HUDEP-2 (cell line): ENCODE measurements around the gene FTSJ1.
A peak's percentile ranks its signal among the peaks of the same experiment; 100 is the strongest.
"Not testable (repeated sequence)": the region's sequence is repeated elsewhere in the genome, so short reads cannot be mapped to it uniquely, and the experiment has no call there.

Experiments
- DNase-seq, 76 experiments: peaks; one replicate each; lab custom pipeline; 2025; ENCODE audit not compliant: unreplicated experiment in 76 of 76; lab: John Stamatoyannopoulos, UW

The FTSJ1 gene

GRCh38 chrX:48492293-48492910 is 16.4 kb downstream of the FTSJ1 start:
- DNase-seq: no peak

GRCh38 chrX:48493890-48494364 is 17.9 kb downstream of the FTSJ1 start:
- DNase-seq: peak in 1 of 76 experiments; percentile 11

DNA sequence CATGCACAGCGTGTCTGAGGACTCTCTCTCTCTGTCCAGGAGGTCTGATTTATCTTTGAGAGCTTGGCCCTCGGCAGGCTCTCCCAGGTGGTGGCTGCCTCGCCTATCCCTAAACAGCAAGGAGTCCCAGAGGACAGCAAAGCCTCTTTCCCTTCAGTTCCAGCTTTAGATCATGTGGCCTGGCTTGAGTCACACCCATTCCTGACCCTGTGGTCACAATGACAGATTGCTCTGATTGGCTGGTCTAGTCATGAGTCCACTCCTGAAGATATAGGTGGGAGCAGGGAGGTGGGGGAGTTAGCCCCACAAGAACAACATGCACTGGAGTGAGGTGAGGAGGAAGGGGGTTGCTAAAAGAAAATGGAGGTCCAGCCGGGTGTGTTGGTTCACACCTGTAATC is 20.7 kb downstream of the FTSJ1 start:
- no peak for DNase-seq

GRCh38 chrX:48497871-48498270 is 21.9 kb downstream of the FTSJ1 start:
- DNase-seq: no peak

DNA sequence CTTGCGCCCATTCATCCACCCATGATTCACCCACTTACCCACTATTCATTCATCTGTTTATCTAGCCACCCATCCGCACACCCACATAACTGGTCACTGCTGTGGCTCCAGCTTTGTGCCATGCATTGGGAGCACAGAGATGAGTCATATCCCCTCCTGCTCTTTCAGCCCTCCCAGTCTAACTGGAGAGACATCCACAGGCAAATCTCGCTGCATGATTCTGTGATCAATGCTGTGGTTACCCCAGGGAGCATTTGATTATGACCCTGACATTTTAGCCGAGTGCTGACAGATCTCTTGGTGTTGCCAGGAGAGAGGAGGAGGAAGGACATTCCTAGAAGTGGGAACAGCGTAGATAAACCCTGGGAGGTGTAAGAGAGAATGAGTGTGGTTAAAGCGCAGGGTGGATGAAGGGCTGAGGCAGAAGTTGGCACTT is 22.4 kb downstream of the FTSJ1 start:
- DNase-seq: peak in 21 of 76 experiments; percentile 0 to 36 (median 11)

DNA sequence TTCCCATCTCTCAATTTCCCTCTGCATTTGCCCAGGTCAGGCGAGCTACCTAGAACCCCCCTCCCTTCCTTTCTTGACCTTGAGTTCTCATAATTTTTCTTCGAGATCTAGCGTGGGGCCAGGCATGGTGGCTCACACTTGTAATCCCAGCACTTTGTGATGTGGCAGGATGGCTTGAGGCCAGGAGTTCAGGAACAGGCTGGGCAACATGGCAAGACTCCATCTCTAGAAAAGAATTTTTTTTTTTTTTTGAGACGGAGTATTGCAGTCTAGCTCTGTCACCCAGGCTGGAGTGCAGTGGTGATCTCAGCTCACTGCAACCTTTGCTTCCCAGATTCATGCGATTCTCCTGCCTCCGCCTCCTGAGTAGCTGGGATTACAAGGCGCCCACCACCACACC is 28.3 kb downstream of the FTSJ1 start:
- no peak for DNase-seq

DNA sequence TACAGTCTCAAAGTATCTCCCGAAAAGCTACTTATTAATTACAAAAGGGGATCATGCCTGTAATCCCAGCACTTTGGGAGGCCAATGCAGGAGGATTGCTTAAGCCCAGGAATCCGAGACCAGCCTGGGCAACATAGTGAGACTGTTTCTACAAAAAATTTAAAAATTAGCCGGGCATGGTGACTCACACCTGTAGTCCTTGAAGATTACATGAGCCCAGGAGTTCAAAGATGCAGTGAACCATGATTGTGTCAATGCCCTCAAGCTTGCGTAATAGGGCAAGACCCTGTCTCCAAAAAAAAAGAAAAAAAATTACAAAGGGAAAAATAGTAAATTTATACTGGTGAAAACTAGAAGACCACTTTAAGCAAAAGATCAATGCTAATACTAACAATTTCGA is 29.5 kb downstream of the FTSJ1 start:
- DNase-seq: no peak

- no peak for DNase-seq
These were observed 31.2 kb downstream of the FTSJ1 start for GRCh38 chrX:48507246-48507645.

DNA sequence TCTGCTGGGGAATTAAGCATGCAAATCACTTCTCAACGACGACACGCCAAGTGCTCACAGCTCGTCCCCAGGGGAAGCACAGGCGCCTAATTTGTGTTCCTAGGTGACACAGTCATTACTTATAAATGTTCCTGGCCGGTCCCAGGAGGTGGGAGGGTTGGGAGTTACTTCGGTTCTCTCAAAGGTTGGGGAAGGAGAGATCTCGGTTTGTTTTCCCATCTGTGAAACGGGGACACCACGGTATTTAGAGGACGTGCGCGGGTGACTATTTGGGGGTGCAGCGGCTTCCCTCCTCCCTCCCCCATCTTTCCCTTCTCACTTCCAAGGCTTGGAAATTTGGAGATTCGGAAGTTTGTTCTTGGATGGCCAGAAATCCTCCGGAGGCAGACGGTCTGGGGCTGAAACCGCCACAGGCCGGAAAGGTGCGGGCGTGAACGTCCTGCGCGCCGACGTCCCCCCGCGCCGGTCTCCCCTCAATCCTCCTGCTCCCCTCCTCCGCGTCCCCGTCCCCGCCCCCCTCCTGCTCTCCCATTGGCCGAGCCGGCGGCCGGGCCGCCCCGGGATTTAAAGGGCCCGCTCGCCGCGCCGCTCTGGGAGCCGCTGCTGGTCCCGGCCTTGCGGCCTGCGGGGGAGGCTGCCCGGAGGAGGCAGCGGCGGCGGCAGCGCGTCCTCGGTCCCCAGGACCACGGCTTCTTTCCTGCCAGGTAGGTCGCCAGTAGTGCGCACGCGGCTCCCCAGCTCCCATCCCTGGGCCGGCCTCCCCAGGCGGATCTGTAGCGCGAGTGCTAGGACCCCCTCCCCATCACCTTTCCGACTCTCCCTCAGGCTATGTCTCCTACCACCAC is 32.6 kb downstream of the FTSJ1 start, which contains the start of gene PORCN:
PORCN (plus strand) TSS at position 593 of the 845 bp plus-strand sequence. CDS start 829 bp downstream, outside the sequence.
- DNase-seq: peak in 59 of 76 experiments; percentile 1 to 70 (median 45)

GRCh38 chrX:48509245-48509590 is 33.2 kb downstream of the FTSJ1 start:
- no peak for DNase-seq

DNA sequence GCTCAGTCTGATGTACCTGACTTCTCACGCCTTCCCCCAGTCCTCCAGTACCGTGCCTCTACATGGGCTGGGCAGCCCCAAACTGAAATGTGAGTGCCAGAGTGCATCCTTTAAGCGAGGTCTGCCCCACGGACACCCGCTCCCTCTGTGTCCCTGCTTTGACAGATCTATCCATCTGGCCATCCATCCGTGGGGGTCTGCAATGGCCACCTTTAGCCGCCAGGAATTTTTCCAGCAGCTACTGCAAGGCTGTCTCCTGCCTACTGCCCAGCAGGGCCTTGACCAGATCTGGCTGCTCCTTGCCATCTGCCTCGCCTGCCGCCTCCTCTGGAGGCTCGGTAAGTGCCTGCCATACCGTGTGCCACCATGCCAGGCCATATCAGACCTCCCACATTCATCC is 33.6 kb downstream of the FTSJ1 start:
- no peak for DNase-seq

DNA sequence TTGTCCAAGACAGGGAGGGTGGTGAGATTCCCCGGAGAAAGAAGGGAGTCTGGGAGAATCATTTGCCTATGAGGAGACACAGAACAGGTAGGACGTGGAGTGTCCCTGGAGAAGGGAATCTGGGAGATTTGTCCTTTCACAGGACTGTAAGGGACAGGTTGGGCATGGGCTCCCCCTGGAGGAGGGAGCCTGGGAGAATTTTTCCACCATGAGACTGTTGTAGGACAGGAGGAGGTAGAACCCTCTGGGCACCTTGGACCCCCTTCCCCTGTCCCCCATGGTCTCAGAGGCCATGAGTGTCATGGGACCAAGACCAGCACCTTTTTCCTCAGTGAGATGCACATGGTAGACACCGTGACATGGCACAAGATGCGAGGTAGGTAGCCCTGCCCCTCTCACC is 35.6 kb downstream of the FTSJ1 start:
- DNase-seq: peak in 1 of 76 experiments; percentile 23

- DNase-seq: no peak
These were observed 36.5 kb downstream of the FTSJ1 start for GRCh38 chrX:48512371-48512935.

DNA sequence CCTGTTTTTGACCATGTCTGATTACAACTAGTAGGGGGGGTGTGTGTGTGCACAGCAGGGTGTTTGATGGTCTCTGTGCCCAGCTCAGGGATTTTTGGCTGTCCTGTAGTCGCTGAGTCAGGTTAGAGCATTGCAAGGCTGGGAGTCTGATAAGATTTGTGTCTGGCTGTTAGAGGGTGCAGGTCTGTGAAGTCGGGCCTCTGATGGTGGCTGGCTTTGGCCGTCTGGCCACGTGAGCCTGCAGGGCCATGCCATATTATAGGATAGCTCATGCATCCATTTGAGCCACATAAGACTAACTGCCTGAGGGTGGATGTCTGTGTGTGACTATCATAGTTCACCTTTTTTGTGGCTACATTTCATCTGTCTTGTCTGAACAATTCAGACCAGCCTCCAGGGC is 37.7 kb downstream of the FTSJ1 start:
- no peak for DNase-seq

DNA sequence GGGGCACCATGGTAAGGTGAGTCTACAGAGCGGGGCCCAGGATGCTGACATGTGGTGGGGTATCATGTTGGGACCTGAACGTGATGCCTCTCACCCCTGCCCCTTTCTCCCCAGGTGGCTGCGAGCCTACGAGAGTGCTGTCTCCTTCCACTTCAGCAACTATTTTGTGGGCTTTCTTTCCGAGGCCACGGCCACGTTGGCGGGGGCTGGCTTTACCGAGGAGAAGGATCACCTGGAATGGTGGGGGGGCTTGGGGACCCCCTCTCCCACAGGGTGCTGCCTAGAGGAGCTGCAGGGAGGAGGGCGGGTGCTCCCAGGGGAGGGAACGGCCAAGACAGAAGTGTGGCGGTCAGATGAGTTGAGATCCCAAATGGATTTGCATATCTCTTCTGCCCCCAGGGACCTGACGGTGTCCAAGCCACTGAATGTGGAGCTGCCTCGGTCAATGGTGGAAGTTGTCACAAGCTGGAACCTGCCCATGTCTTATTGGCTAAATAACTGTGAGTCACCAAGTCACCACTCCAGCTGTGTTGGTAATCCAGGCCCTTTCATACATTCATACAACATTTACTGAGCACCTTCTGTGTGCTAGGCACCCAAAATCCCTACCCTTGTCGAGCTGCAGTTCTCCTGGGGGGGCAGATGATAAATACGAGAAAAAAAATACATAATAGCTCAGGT is 38.3 kb downstream of the FTSJ1 start:
- DNase-seq: no peak

DNA sequence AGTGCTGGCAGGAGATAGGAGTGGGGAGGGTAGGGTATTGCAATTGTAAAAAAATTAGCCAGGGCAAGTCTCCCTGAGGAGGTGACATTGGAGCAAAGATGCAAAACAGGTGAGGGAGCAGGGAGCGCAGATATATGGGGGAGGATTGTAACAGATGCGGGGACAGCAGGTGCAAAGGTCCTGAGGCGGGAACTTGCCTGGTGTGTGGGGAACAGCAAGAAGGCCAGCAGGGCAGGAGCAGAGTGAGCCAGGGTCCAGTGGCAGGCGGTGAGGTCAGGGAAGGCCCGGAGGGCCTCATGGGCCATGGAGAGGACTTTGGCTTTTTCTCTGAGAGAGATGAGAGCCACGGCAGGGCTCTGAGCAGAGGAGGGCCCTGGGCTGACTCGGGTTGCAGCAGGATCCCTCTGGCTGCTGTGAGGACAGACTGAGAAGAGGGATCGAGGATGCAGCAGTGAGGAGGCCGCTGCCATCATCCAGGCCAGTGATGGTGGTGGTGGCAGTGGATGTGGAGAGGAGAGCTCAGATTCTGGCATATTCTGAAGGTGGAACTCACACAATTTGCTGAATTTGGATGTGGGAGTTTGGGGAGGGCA is 39.0 kb downstream of the FTSJ1 start:
- DNase-seq: no peak

DNA sequence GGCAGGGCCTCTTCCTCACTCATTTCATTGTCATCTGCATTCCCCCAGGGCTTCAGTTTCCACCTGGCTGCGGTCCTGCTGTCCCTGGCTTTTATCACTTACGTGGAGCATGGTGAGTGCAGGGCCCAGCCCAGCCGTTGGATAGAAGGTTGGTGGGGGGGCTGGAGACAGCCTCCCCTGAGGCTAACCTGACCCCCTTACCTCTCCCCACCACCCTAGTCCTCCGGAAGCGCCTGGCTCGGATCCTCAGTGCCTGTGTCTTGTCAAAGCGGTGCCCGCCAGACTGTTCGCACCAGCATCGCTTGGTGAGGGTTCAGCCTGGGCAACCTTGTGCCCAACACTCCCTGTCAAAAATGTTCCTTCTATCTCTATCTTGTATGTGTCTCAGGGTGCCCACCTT is 39.8 kb downstream of the FTSJ1 start:
- no peak for DNase-seq

- no peak for DNase-seq
These were observed 40.3 kb downstream of the FTSJ1 start for GRCh38 chrX:48516285-48516684.

- DNase-seq: no peak
These were observed 41.0 kb downstream of the FTSJ1 start for GRCh38 chrX:48516987-48517386.

DNA sequence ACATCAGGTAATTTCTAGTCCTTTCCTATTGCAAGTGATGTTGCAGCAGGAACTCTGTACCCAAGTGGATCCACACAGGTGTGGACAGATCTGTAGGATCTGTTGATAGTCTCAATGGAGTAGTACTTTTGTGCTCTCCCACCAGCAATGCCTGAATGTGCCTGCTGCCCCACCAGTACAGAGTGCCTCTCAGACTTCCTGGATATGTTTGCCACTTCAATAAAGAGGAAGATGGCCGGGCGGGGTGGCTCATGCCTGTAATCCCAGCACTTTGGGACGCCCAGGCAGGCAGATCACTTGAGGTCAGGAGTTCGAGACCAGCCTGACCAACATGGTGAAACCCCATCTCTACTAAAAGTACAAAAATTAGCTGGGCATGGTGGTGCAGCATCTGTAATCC is 43.5 kb downstream of the FTSJ1 start:
- not testable (repeated sequence) for DNase-seq

GRCh38 chrX:48520455-48520854 is 44.5 kb downstream of the FTSJ1 start:
- DNase-seq: no peak
